Measurements from ENCODE around the gene MAPKAP1. TPM values are rescaled to one million over a fixed set of nuclear protein-coding genes. Genes with fewer than 3 reads are reported as not detected.
"Not testable (repeated sequence)": the region's sequence is repeated elsewhere in the genome, so short reads cannot be mapped to it uniquely, and the experiment has no call there.

Gene MAPKAP1
- total RNA-seq, 1 donor from 2014 or later = 67.3 TPM

GRCh38 chr9:125700791-125701190, 6.2 kb downstream of the MAPKAP1 start:
- no peaks in the 10 kb centered on the region for H3K9me3 Mint-ChIP-seq
- no peak overlapping the region for H3K4me3 Mint-ChIP-seq
- peaks cover 11% of the 10 kb centered on the region for H3K36me3 Mint-ChIP-seq
- no peak for DNase-seq (ENCODE audit: extremely low spot score, unreplicated experiment)
- H3K27me3 Mint-ChIP-seq = no peaks in the 10 kb centered on the region
- peaks cover 17% of the 10 kb centered on the region for H3K4me1 Mint-ChIP-seq (ENCODE audit: unreplicated experiment)
- no peak overlapping the region for H3K27ac Mint-ChIP-seq
- TF ChIP-seq CTCF (conservative IDR thresholded peaks at IDR 0.05) = no peak

GRCh38 chr9:125699870-125700269, 7.1 kb downstream of the MAPKAP1 start:
- Mint-ChIP-seq H3K27me3 (no peaks in the 10 kb centered on the region), H3K4me1 (ENCODE audit: unreplicated experiment) (peaks cover 11% of the 10 kb centered on the region), H3K4me3 (no peak overlapping the region), H3K9me3 (no peaks in the 10 kb centered on the region), H3K27ac (no peak overlapping the region), H3K36me3 (peaks cover 11% of the 10 kb centered on the region)
- DNase-seq (ENCODE audit: extremely low spot score, unreplicated experiment) = no peak
- no peak for TF ChIP-seq CTCF (conservative IDR thresholded peaks at IDR 0.05)

DNA sequence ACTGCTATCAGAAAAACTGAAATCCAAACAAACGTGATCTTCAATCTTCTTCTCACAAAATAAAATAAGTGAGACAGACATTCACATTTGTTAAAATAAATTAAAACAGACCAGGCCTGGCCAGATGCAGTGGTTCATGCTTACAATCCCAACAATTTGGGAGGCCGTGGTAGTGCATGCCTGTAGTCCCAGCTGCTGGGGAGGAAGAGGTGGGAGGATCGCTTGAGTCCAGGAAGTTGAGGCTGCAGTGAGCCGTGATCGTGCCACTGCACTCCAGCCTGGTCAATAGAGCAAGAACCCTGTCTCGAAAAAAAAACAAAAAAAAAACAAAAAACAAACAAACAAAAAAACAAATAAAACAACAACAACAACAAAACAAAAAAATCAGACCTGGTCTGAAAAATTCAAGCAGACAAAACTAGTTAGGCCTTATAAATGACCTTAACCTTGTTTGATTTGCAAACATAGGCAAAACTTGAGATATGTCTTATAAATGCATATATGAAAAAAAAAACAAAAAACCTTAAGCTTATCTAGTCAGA, 10.8 kb downstream of the MAPKAP1 start:
- Mint-ChIP-seq H3K4me1 (ENCODE audit: unreplicated experiment) (peaks cover 4% of the 10 kb centered on the region), H3K9me3 (no peaks in the 10 kb centered on the region), H3K4me3 (no peak overlapping the region), H3K36me3 (peaks cover 8% of the 10 kb centered on the region), H3K27me3 (no peaks in the 10 kb centered on the region), H3K27ac (no peak overlapping the region)
- DNase-seq (ENCODE audit: extremely low spot score, unreplicated experiment) = no peak
- no peak for TF ChIP-seq CTCF (conservative IDR thresholded peaks at IDR 0.05)

DNA sequence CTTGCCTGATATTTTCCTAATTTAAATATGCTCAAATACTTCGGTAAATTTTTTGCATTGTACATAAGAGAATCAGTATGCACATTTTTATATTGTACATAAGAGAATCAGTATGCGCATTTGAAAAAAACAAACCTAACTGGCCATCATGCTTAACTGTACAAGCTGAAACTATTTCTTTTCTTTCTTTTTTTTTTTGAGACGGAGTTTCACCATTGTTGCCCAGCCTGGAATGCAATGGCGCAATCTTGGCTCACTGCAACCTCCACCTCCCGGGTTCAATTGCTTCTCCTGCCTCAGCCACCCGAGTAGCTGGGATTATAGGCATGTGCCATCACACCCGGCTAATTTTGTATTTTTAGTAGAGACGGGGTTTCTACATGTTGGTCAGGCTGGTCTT, 11.5 kb downstream of the MAPKAP1 start:
- H3K36me3 Mint-ChIP-seq; H3K27me3 Mint-ChIP-seq; H3K27ac Mint-ChIP-seq; H3K9me3 Mint-ChIP-seq; DNase-seq (ENCODE audit: extremely low spot score, unreplicated experiment); H3K4me1 Mint-ChIP-seq (ENCODE audit: unreplicated experiment); H3K4me3 Mint-ChIP-seq: not testable (repeated sequence)

GRCh38 chr9:125694478-125694877, 12.5 kb downstream of the MAPKAP1 start:
- peaks cover 4% of the 10 kb centered on the region for H3K4me1 Mint-ChIP-seq (ENCODE audit: unreplicated experiment)
- no peak for DNase-seq (ENCODE audit: extremely low spot score, unreplicated experiment)
- no peak overlapping the region for H3K27ac Mint-ChIP-seq
- H3K9me3 Mint-ChIP-seq = no peaks in the 10 kb centered on the region
- H3K4me3 Mint-ChIP-seq = no peak overlapping the region
- H3K36me3 Mint-ChIP-seq = peaks cover 8% of the 10 kb centered on the region
- TF ChIP-seq CTCF (conservative IDR thresholded peaks at IDR 0.05) = no peak
- no peaks in the 10 kb centered on the region for H3K27me3 Mint-ChIP-seq

DNA sequence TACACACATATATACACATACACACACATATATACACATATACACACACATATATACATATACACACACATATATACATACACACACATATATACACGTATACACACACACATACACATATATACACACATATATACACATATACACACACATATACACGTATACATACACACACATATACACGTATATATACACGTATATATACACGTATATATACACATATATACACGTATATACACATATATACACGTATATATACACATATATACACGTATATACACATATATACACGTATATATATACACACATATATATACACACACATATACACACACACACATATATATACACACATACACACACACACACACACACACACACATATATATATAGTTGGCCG, 13.5 kb downstream of the MAPKAP1 start:
- not testable (repeated sequence) for H3K36me3 Mint-ChIP-seq; H3K27ac Mint-ChIP-seq; H3K9me3 Mint-ChIP-seq; H3K4me1 Mint-ChIP-seq (ENCODE audit: unreplicated experiment); H3K27me3 Mint-ChIP-seq; H3K4me3 Mint-ChIP-seq; DNase-seq (ENCODE audit: extremely low spot score, unreplicated experiment)

GRCh38 chr9:125691869-125692268, 15.1 kb downstream of the MAPKAP1 start:
- H3K27me3 Mint-ChIP-seq = no peaks in the 10 kb centered on the region
- DNase-seq (ENCODE audit: extremely low spot score, unreplicated experiment) = no peak
- H3K36me3 Mint-ChIP-seq = peaks cover 4% of the 10 kb centered on the region
- H3K9me3 Mint-ChIP-seq = no peaks in the 10 kb centered on the region
- H3K27ac Mint-ChIP-seq = no peak overlapping the region
- peaks cover 4% of the 10 kb centered on the region for H3K4me1 Mint-ChIP-seq (ENCODE audit: unreplicated experiment)
- H3K4me3 Mint-ChIP-seq = no peak overlapping the region
- TF ChIP-seq CTCF (conservative IDR thresholded peaks at IDR 0.05) = no peak

Measured in type B pancreatic cell (in vitro differentiated cells).